ENCODE measurements around the gene GMPPB. TPM values are rescaled to one million over a fixed set of nuclear protein-coding genes. Genes with fewer than 3 reads are reported as not detected.

GMPPB gene
- total and polyA plus RNA-seq, 8 donors, result 14.4 to 81.7 (median 34.9) TPM

DNA sequence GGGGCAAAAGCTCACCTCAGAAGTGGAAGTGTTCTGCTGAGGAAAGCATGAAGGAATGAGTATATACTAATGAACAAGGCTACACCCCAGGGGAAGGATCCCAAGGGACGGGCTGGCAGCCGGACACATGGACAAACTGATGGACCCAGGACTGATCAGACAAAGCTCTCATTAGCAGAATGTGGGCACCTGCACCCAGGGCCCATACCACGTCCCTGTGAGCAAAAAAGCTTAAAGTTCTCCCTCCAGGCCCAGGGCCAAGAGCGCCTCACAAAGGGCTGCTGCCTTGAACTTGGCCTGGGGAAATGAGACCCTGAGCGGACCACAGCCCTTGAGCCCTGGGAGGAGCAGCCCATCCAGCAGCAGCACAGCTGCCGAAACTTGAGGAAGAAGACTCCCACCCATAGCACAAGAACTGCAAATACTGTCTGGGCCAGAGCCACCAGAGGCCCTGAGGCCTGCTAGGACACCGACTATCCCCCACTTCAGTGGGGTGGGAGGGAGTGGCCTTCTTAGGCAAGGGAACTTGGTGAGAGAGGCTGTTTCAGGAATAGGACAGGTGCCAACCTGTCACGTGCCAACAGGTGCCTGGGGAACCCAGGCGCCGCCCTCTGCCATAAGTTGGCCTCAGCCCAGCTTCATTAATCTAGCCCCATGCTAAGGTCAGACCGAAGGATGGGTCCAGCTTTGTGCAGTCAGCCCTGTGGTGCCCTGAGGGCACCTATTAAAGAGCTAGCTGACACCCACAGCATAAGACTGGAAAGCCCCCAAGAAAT is 2.3 kb upstream of the GMPPB start:
- intact Hi-C loops (cut with DNase I; ENCODE audit: low total_unique reads), result no loop called here
- Histone ChIP-seq H3K4me3 (no peak overlapping the region), H3K27me3 (no peaks in the 10 kb centered on the region), H3K36me3 (peaks cover 21 to 78% (median 71%) of the 10 kb centered on the region in 4 donors), H3K4me1 (peaks cover 26 to 56% (median 46%) of the 10 kb centered on the region in 4 donors), H3K27ac (peak overlapping the region in 4 of 5 donors; percentile 35 to 99 (median 98)), H3K9me3 (no peaks in the 10 kb centered on the region)
- peak in 1 of 2 donors; percentile 70 for DNase-seq
- 57 to 75% (median 63%) methylated on average over 9 to 11 of the region's 11 CpGs for WGBS, 5 donors
- TF ChIP-seq, protein P1, sequence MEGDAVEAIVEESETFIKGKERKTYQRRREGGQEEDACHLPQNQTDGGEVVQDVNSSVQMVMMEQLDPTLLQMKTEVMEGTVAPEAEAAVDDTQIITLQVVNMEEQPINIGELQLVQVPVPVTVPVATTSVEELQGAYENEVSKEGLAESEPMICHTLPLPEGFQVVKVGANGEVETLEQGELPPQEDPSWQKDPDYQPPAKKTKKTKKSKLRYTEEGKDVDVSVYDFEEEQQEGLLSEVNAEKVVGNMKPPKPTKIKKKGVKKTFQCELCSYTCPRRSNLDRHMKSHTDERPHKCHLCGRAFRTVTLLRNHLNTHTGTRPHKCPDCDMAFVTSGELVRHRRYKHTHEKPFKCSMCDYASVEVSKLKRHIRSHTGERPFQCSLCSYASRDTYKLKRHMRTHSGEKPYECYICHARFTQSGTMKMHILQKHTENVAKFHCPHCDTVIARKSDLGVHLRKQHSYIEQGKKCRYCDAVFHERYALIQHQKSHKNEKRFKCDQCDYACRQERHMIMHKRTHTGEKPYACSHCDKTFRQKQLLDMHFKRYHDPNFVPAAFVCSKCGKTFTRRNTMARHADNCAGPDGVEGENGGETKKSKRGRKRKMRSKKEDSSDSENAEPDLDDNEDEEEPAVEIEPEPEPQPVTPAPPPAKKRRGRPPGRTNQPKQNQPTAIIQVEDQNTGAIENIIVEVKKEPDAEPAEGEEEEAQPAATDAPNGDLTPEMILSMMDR (IDR thresholded peaks at IDR 0.05), result no peak
- no peak for TF ChIP-seq POLR2A (IDR thresholded peaks at IDR 0.05)
- TF ChIP-seq POLR2AphosphoS5 (IDR thresholded peaks at IDR 0.05), result no peak

DNA sequence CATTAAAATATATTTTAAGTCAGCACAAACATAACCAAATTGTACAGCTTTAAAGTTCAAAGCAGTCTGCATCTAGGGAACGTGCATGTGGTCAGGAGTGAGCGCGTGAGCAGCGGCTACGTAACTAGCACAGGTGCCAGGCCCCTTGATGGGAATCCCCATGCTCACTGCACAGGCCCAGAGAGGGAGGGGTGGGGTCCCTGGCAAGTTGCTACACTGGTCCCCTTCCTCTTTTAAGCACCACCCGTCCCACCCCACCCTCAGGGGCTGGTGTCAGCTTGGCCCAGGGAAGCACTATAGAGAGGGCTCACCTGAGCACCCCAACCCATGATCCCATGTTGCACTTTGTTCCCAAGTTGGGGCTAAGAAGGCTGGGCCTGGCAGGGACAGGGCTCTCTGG is 835 bp upstream of the GMPPB start:
- H3K27ac ChIP-seq, result peak overlapping the region; percentile 93 to 99 (median 98)
- no peaks in the 10 kb centered on the region for H3K27me3 ChIP-seq
- H3K4me1 ChIP-seq, result peaks cover 26 to 70% (median 60%) of the 10 kb centered on the region in 4 donors
- intact Hi-C loops (cut with DNase I; ENCODE audit: low total_unique reads), result no loop called here
- WGBS, 5 donors, result 6 to 24% (median 15%) methylated on average over 6 of the region's 6 CpGs
- peak in 1 of 2 donors; percentile 59 for DNase-seq
- H3K9me3 ChIP-seq, result no peaks in the 10 kb centered on the region
- peaks cover 22 to 68% (median 61%) of the 10 kb centered on the region in 4 donors for H3K36me3 ChIP-seq
- TF ChIP-seq POLR2AphosphoS5 (IDR thresholded peaks at IDR 0.05), result no peak
- TF ChIP-seq, protein P1 (IDR thresholded peaks at IDR 0.05), result no peak
- TF ChIP-seq EP300 (IDR thresholded peaks at IDR 0.05), result no peak
- TF ChIP-seq POLR2A (IDR thresholded peaks at IDR 0.05), result no peak
- peak overlapping the region; percentile 86 to 98 (median 90) for H3K4me3 ChIP-seq

GRCh38 chr3:49723296-49723627 is 489 bp downstream of the GMPPB start:
- Histone ChIP-seq H3K36me3 (peaks cover 22 to 56% (median 52%) of the 10 kb centered on the region in 4 donors), H3K9me3 (no peaks in the 10 kb centered on the region), H3K27ac (peak overlapping the region; percentile 96 to 99 (median 98)), H3K27me3 (no peaks in the 10 kb centered on the region), H3K4me3 (peak overlapping the region; percentile 86 to 98 (median 90)), H3K4me1 (peaks cover 39 to 83% (median 73%) of the 10 kb centered on the region in 4 donors)
- intact Hi-C loops (cut with DNase I; ENCODE audit: low total_unique reads), result no loop called here
- peak in 2 of 3 donors; percentile 60 to 69 for TF ChIP-seq POLR2AphosphoS5 (IDR thresholded peaks at IDR 0.05)
- TF ChIP-seq, protein P1 (IDR thresholded peaks at IDR 0.05), result no peak
- DNase-seq, result peak; percentile 84 to 89
- 0 to 1% (median 0%) methylated on average over 10 to 20 of the region's 20 CpGs for WGBS, 5 donors

DNA sequence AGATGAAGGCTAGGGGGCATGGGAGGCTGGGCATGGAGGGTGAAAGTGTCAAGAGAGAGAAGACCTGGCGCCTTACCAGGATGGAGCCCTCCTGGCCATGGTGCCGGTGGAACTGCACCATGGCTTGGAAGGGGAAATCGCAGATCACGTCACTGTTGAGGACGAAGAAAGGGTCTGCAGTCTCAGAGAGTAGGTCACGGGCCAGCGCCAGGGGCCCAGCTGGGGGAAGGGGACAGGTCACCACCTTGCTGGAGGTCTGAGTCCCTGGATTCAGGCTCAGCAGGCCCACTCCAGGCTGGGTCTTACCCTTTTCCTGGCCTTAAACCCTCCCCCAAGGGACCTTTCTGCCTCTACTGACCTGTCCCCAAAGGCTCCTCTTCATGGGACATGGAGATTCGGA is 855 bp downstream of the GMPPB start:
- WGBS, 5 donors, result 35 to 60% (median 43%) methylated on average over 8 of the region's 8 CpGs
- H3K4me3 ChIP-seq, result peak overlapping the region; percentile 86 to 98 (median 90)
- intact Hi-C loops (cut with DNase I; ENCODE audit: low total_unique reads), result no loop called here
- peaks cover 40 to 85% (median 75%) of the 10 kb centered on the region in 4 donors for H3K4me1 ChIP-seq
- H3K27me3 ChIP-seq, result no peaks in the 10 kb centered on the region
- H3K9me3 ChIP-seq, result no peaks in the 10 kb centered on the region
- peak overlapping the region; percentile 96 to 99 (median 98) for H3K27ac ChIP-seq
- DNase-seq, result no peak
- peaks cover 20 to 53% (median 49%) of the 10 kb centered on the region in 4 donors for H3K36me3 ChIP-seq
- TF ChIP-seq POLR2AphosphoS5 (IDR thresholded peaks at IDR 0.05) (no peak), POLR2A (IDR thresholded peaks at IDR 0.05) (no peak), EP300 (IDR thresholded peaks at IDR 0.05) (no peak)
- TF ChIP-seq, protein P1 (IDR thresholded peaks at IDR 0.05), result no peak

All from stomach (tissue), 9 donors.